Activated CD8-positive, alpha-beta T cell treated with anti-CD3 and anti-CD28 coated beads, Interleukin-2, amount 10 ng/mL, durations not matched to agents 7 days and 5 days (primary cell): ENCODE results near the gene SLC27A2. TPM values are rescaled to one million over a fixed set of nuclear protein-coding genes. Genes with fewer than 3 reads are reported as not detected.
A peak's percentile ranks its signal among the peaks of the same experiment; 100 is the strongest.
"Not testable (repeated sequence)": the region's sequence is repeated elsewhere in the genome, so short reads cannot be mapped to it uniquely, and the experiment has no call there.

Experiments
- ATAC-seq: fragments of 150-1000 bp; cut with Tn5 transposase; one replicate; pipeline ENCODE4 v1.10.0; 2021; ENCODE audit warnings: moderate library complexity
- CTCF ChIA-PET: fragments of 350-600 bp; sonication (Branson Sonifier 250); formaldehyde crosslinking; loops from one replicate; lab custom pipeline; 2021; ENCODE audit warnings: antibody characterized with exemption; lab: Charles Lee
- POLR2A ChIA-PET: fragments of 350-600 bp; sonication (Branson Sonifier 250); formaldehyde crosslinking; loops from one replicate; lab custom pipeline; 2021; ENCODE audit warnings: antibody characterized with exemption; lab: Charles Lee
- DNase-seq: peaks from one replicate; pipeline ENCODE4 v3.0.0-alpha.2; 2020
- H3K27ac Mint-ChIP-seq: one replicate; pipeline ENCODE4 v1.8.0; 2021; ENCODE audit warnings: mild to moderate bottlenecking, mixed read lengths
- H3K27me3 Mint-ChIP-seq: one replicate; pipeline ENCODE4 v1.8.0; 2021; ENCODE audit warnings: low read depth, mixed read lengths
- H3K36me3 Mint-ChIP-seq: one replicate; pipeline ENCODE4 v1.8.0; 2021; ENCODE audit warnings: low read depth, mixed read lengths
- H3K4me1 Mint-ChIP-seq: one replicate; pipeline ENCODE4 v1.8.0; 2021; ENCODE audit warnings: low read depth, mixed read lengths
- H3K4me3 Mint-ChIP-seq: one replicate; pipeline ENCODE4 v1.8.0; 2021; ENCODE audit warnings: mild to moderate bottlenecking, mixed read lengths
- H3K9me3 Mint-ChIP-seq: one replicate; pipeline ENCODE4 v1.8.0; 2022; ENCODE audit warnings: mixed read lengths; ENCODE audit not compliant: insufficient read depth
- total RNA-seq, 2 experiments: library from RNA; stranded (reverse); gene quantifications; one replicate each; pipeline ENCODE4 v1.2.3, GENCODE V29; 2021

SLC27A2 gene
- total RNA-seq, 2 experiments from 2014 or later: 11.6 to 12.5 TPM

GRCh38 chr15:50164458-50164857 is 17.5 kb upstream of the SLC27A2 start:
- Mint-ChIP-seq H3K36me3 (no peaks in the 10 kb centered on the region), H3K9me3 (no peaks in the 10 kb centered on the region), H3K27me3 (peaks cover 35% of the 10 kb centered on the region), H3K4me1 (no peaks in the 10 kb centered on the region), H3K27ac (no peak overlapping the region), H3K4me3 (no peak overlapping the region)
- DNase-seq (no peak), ATAC-seq (no peak)
- ChIA-PET CTCF (interaction anchor here (1.0 kb wide), 1 partner anchor 13 kb away, joined by 3 read pairs; no protein-coding TSS in a partner anchor), POLR2A (interaction anchor here (0.6 to 0.7 kb wide), 2 partner anchors 144 to 703 kb away, joined by 3 read pairs; no protein-coding TSS in a partner anchor)

- no peak for ATAC-seq
- CTCF ChIA-PET: no interaction called here
- no peak for DNase-seq
- Mint-ChIP-seq H3K27me3 (peaks cover 31% of the 10 kb centered on the region), H3K36me3 (no peaks in the 10 kb centered on the region), H3K9me3 (no peaks in the 10 kb centered on the region), H3K4me1 (no peaks in the 10 kb centered on the region), H3K27ac (no peak overlapping the region), H3K4me3 (no peak overlapping the region)
- POLR2A ChIA-PET: no interaction called here
Measured at GRCh38 chr15:50166216-50166615, 15.8 kb upstream of the SLC27A2 start.

GRCh38 chr15:50167110-50167509 is 14.9 kb upstream of the SLC27A2 start:
- H3K36me3 Mint-ChIP-seq: peaks cover 3% of the 10 kb centered on the region
- no peak for DNase-seq
- H3K27me3 Mint-ChIP-seq: peaks cover 32% of the 10 kb centered on the region
- CTCF ChIA-PET: no interaction called here
- POLR2A ChIA-PET: no interaction called here
- no peak overlapping the region for H3K4me3 Mint-ChIP-seq
- no peak for ATAC-seq
- peaks cover 9% of the 10 kb centered on the region for H3K9me3 Mint-ChIP-seq
- H3K4me1 Mint-ChIP-seq: no peaks in the 10 kb centered on the region
- no peak overlapping the region for H3K27ac Mint-ChIP-seq

GRCh38 chr15:50168379-50168778 is 13.6 kb upstream of the SLC27A2 start:
- ChIA-PET CTCF (interaction anchor here (0.8 to 1.0 kb wide), 2 partner anchors 15 to 22 kb away, joined by 3 read pairs; no protein-coding TSS in a partner anchor), POLR2A (interaction anchor here (1.0 kb wide), 1 partner anchor 15 kb away, joined by 3 read pairs; no protein-coding TSS in a partner anchor)
- no peak for ATAC-seq

GRCh38 chr15:50168783-50169411 is 13.1 kb upstream of the SLC27A2 start:
- ChIA-PET CTCF (interaction anchor here (0.8 to 1.4 kb wide), 3 partner anchors 12 to 147 kb away, joined by 3 to 6 read pairs (median 3); no protein-coding TSS in a partner anchor), POLR2A (interaction anchor here (1.0 kb wide), 1 partner anchor 15 kb away, joined by 3 read pairs; no protein-coding TSS in a partner anchor)
- Mint-ChIP-seq H3K27me3 (peaks cover 32% of the 10 kb centered on the region), H3K4me1 (no peaks in the 10 kb centered on the region), H3K4me3 (no peak overlapping the region), H3K27ac (no peak overlapping the region), H3K9me3 (peaks cover 10% of the 10 kb centered on the region), H3K36me3 (peaks cover 3% of the 10 kb centered on the region)
- DNase-seq (no peak), ATAC-seq (no peak)

More at GRCh38 chr15:50168379-50168778, 13.6 kb upstream of the SLC27A2 start:
- H3K27ac Mint-ChIP-seq: no peak overlapping the region
- peaks cover 10% of the 10 kb centered on the region for H3K9me3 Mint-ChIP-seq
- H3K27me3 Mint-ChIP-seq: peaks cover 30% of the 10 kb centered on the region
- DNase-seq: no peak
- no peaks in the 10 kb centered on the region for H3K4me1 Mint-ChIP-seq
- H3K4me3 Mint-ChIP-seq: no peak overlapping the region
- peaks cover 3% of the 10 kb centered on the region for H3K36me3 Mint-ChIP-seq

- DNase-seq, POLR2A ChIA-PET, H3K4me1 Mint-ChIP-seq, H3K36me3 Mint-ChIP-seq, ATAC-seq, H3K27ac Mint-ChIP-seq, H3K4me3 Mint-ChIP-seq, CTCF ChIA-PET: not testable (repeated sequence)
- Mint-ChIP-seq H3K27me3 (peaks cover 32% of the 10 kb centered on the region), H3K9me3 (peaks cover 15% of the 10 kb centered on the region)
Measured at GRCh38 chr15:50172360-50172895, 9.6 kb upstream of the SLC27A2 start.

GRCh38 chr15:50176869-50177268 is 5.1 kb upstream of the SLC27A2 start:
- ATAC-seq: no peak
- Mint-ChIP-seq H3K36me3 (peaks cover 5% of the 10 kb centered on the region), H3K27ac (peak overlapping the region; percentile 16), H3K9me3 (peaks cover 9% of the 10 kb centered on the region), H3K4me1 (peaks cover 30% of the 10 kb centered on the region), H3K27me3 (peaks cover 24% of the 10 kb centered on the region), H3K4me3 (no peak overlapping the region)
- CTCF ChIA-PET: no interaction called here
- no peak for DNase-seq
- POLR2A ChIA-PET: no interaction called here

GRCh38 chr15:50180091-50180490 is 1.9 kb upstream of the SLC27A2 start:
- Mint-ChIP-seq H3K4me1 (peaks cover 45% of the 10 kb centered on the region), H3K9me3 (no peaks in the 10 kb centered on the region), H3K36me3 (peaks cover 2% of the 10 kb centered on the region), H3K27me3 (peaks cover 14% of the 10 kb centered on the region), H3K4me3 (no peak overlapping the region), H3K27ac (no peak overlapping the region)
- CTCF ChIA-PET: interaction anchor here (0.5 to 8.1 kb wide), 7 partner anchors 10 to 135 kb away, joined by 3 to 72 read pairs (median 4); no protein-coding TSS in a partner anchor
- DNase-seq: no peak
- POLR2A ChIA-PET: no interaction called here
- ATAC-seq: no peak

- Mint-ChIP-seq H3K36me3 (peaks cover 2% of the 10 kb centered on the region), H3K9me3 (no peaks in the 10 kb centered on the region), H3K27me3 (peaks cover 9% of the 10 kb centered on the region), H3K27ac (no peak overlapping the region), H3K4me3 (no peak overlapping the region), H3K4me1 (peaks cover 45% of the 10 kb centered on the region)
- DNase-seq (no peak), ATAC-seq (no peak)
- ChIA-PET CTCF (interaction anchor here (0.6 to 8.1 kb wide), 7 partner anchors 9 to 135 kb away, joined by 3 to 72 read pairs (median 4); no protein-coding TSS in a partner anchor), POLR2A (interaction anchor here (0.8 to 1.0 kb wide), 2 partner anchors 79 to 82 kb away, joined by 4 read pairs; no protein-coding TSS in a partner anchor)
Measured at GRCh38 chr15:50180582-50180981, 1.4 kb upstream of the SLC27A2 start.

- Mint-ChIP-seq H3K4me3 (peak overlapping the region; percentile 91), H3K27me3 (peaks cover 9% of the 10 kb centered on the region), H3K9me3 (no peaks in the 10 kb centered on the region), H3K27ac (peak overlapping the region; percentile 9), H3K36me3 (peaks cover 4% of the 10 kb centered on the region), H3K4me1 (peaks cover 45% of the 10 kb centered on the region)
- ChIA-PET CTCF (interaction anchor here (0.8 to 8.1 kb wide), 11 partner anchors 8 to 174 kb away, joined by 3 to 72 read pairs (median 4); partner anchors contain the start of gene GABPB1), POLR2A (interaction anchor here (0.7 to 2.2 kb wide), 10 partner anchors 47 to 174 kb away, joined by 3 to 8 read pairs (median 5); partner anchors contain the start of gene GABPB1)
- DNase-seq (no peak), ATAC-seq (no peak)
Measured at GRCh38 chr15:50181201-50181968, 611 bp upstream of the SLC27A2 start.
